Stomach (tissue), 4 donors: ENCODE measurements around the gene HARS1.

ENCODE experiments used
- POLR2A ChIP-seq, 4 donors: fragments of 450-650 bp; IDR thresholded peaks; one replicate each; pipeline ENCODE4 v1.6.1; 2016; ENCODE audit warnings: antibody characterized with exemption in 4 of 4, control low read depth in 2 of 4, mild to moderate bottlenecking in 1 of 4, moderate library complexity in 1 of 4
- POLR2AphosphoS5 ChIP-seq, 3 donors: sonication (generic); formaldehyde crosslinking; IDR thresholded peaks; one replicate each; pipeline ENCODE4 v1.6.1; 2016; ENCODE audit warnings: antibody characterized with exemption in 3 of 3
- TF ChIP-seq, protein P1 (sequence below), 7 experiments: fragments of 450-650 bp in 4 of 7; fragments of 200-600 bp in 3 of 7; sonication (generic) in 3 of 7; IDR thresholded peaks; one replicate each; pipeline ENCODE4 v1.5.1; 2016 to 2019; ENCODE audit warnings: antibody characterized with exemption in 7 of 7, control low read depth in 2 of 7, mild to moderate bottlenecking in 1 of 7

GRCh38 chr5:140641716-140642115 is 49.5 kb downstream of the HARS1 start:
- no peak for TF ChIP-seq POLR2AphosphoS5 (IDR thresholded peaks at IDR 0.05)
- no peak for TF ChIP-seq POLR2A (IDR thresholded peaks at IDR 0.05)
- TF ChIP-seq, protein P1, sequence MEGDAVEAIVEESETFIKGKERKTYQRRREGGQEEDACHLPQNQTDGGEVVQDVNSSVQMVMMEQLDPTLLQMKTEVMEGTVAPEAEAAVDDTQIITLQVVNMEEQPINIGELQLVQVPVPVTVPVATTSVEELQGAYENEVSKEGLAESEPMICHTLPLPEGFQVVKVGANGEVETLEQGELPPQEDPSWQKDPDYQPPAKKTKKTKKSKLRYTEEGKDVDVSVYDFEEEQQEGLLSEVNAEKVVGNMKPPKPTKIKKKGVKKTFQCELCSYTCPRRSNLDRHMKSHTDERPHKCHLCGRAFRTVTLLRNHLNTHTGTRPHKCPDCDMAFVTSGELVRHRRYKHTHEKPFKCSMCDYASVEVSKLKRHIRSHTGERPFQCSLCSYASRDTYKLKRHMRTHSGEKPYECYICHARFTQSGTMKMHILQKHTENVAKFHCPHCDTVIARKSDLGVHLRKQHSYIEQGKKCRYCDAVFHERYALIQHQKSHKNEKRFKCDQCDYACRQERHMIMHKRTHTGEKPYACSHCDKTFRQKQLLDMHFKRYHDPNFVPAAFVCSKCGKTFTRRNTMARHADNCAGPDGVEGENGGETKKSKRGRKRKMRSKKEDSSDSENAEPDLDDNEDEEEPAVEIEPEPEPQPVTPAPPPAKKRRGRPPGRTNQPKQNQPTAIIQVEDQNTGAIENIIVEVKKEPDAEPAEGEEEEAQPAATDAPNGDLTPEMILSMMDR (IDR thresholded peaks at IDR 0.05), result no peak
